Breast epithelium (tissue), 4 donors: ENCODE measurements around the gene CFAP251. TPM values are rescaled to one million over a fixed set of nuclear protein-coding genes. Genes with fewer than 3 reads are reported as not detected.

Experiments
- DNase-seq, 2 donors: peaks; one replicate each; pipeline ENCODE4 v3.0.0-alpha.2; 2019; ENCODE audit warnings: low spot score in 2 of 2
- H3K27ac ChIP-seq, 2 donors: fragments of 200-600 bp; sonication (generic) in 1 of 2; one replicate each; pipeline ENCODE4 v1.5.1; 2016 to 2019; ENCODE audit warnings: mild to moderate bottlenecking in 1 of 2
- H3K27me3 ChIP-seq, 2 donors: fragments of 200-600 bp; sonication (generic) in 1 of 2; one replicate each; pipeline versions ENCODE4 v1.5.1 to v1.6.0; 2017 to 2019; ENCODE audit warnings: control low read depth in 1 of 2, mild to moderate bottlenecking in 1 of 2
- H3K36me3 ChIP-seq: fragments of 200-600 bp; one replicate; pipeline ENCODE4 v1.5.1; 2019
- H3K4me1 ChIP-seq, 2 donors: fragments of 200-600 bp; sonication (generic); one replicate each; pipeline ENCODE4 v1.5.1; 2016 to 2019; ENCODE audit warnings: control low read depth in 1 of 2
- H3K4me3 ChIP-seq, 3 donors: fragments of 200-600 bp; sonication (generic); 1 replicate in 2 of 3; 2 replicates in 1 of 3; pipeline ENCODE4 v1.5.1; 2016 to 2019; ENCODE audit warnings: mild to moderate bottlenecking in 3 of 3, moderate library complexity in 2 of 3
- H3K9me3 ChIP-seq, 2 donors: fragments of 200-600 bp; sonication (generic) in 1 of 2; one replicate each; pipeline ENCODE4 v1.5.1; 2016 to 2019; ENCODE audit warnings: control low read depth in 1 of 2
- CTCF ChIP-seq, 3 donors: fragments of 450-650 bp; IDR thresholded peaks; one replicate each; pipeline ENCODE4 v1.5.1; 2016 to 2017; ENCODE audit warnings: antibody characterized with exemption in 3 of 3, mild to moderate bottlenecking in 3 of 3, moderate library complexity in 3 of 3
- POLR2A ChIP-seq: fragments of 450-650 bp; IDR thresholded peaks from one replicate; pipeline ENCODE4 v1.6.1; 2016; ENCODE audit warnings: antibody characterized with exemption, mild to moderate bottlenecking, moderate library complexity
- POLR2AphosphoS5 ChIP-seq, 3 donors: sonication (generic); formaldehyde crosslinking; IDR thresholded peaks; one replicate each; pipeline ENCODE4 v1.6.1; 2017; ENCODE audit warnings: antibody characterized with exemption in 3 of 3
- intact Hi-C: fragments of 100-400 bp; cut with DNase I; formaldehyde crosslinking; loops from one replicate; pipeline ENCODE4 v1.15.1; 2023; ENCODE audit warnings: low total_unique reads
- total RNA-seq, 3 donors: library from RNA; depleted of rRNA; stranded (reverse); fragments of >200 nt; gene quantifications; one replicate each; pipeline ENCODE4 v1.1.0, GENCODE V29; 2016

Gene CFAP251
- total RNA-seq, 3 donors from 2014 or later, result 4.8 to 8.2 (median 6.7) TPM

GRCh38 chr12:121930862-121931261 lies 12.5 kb downstream of the CFAP251 start:
- no peaks in the 10 kb centered on the region for H3K9me3 ChIP-seq
- intact Hi-C loops, result no loop called here
- no peak overlapping the region for H3K27ac ChIP-seq
- no peaks in the 10 kb centered on the region for H3K4me1 ChIP-seq
- H3K4me3 ChIP-seq, result no peak overlapping the region
- DNase-seq, result no peak
- H3K36me3 ChIP-seq, result no peaks in the 10 kb centered on the region
- TF ChIP-seq POLR2AphosphoS5 (IDR thresholded peaks at IDR 0.05) (no peak), POLR2A (no peak), CTCF (IDR thresholded peaks at IDR 0.05) (no peak)
- no peaks in the 10 kb centered on the region for H3K27me3 ChIP-seq

GRCh38 chr12:121932176-121932536 lies 13.8 kb downstream of the CFAP251 start:
- Histone ChIP-seq H3K27ac (peak overlapping the region in 1 of 2 donors; percentile 62), H3K27me3 (no peaks in the 10 kb centered on the region), H3K4me1 (no peaks in the 10 kb centered on the region), H3K36me3 (no peaks in the 10 kb centered on the region), H3K9me3 (no peaks in the 10 kb centered on the region), H3K4me3 (no peak overlapping the region)
- intact Hi-C loops, result no loop called here
- DNase-seq, result no peak
- TF ChIP-seq POLR2AphosphoS5 (IDR thresholded peaks at IDR 0.05), result no peak
- TF ChIP-seq POLR2A, result no peak
- no peak for TF ChIP-seq CTCF (IDR thresholded peaks at IDR 0.05)

- no peak for TF ChIP-seq POLR2A
- Histone ChIP-seq H3K4me3 (no peak overlapping the region), H3K27ac (peak overlapping the region in 1 of 2 donors; percentile 62), H3K36me3 (no peaks in the 10 kb centered on the region), H3K4me1 (no peaks in the 10 kb centered on the region), H3K27me3 (no peaks in the 10 kb centered on the region), H3K9me3 (no peaks in the 10 kb centered on the region)
- intact Hi-C loops, result no loop called here
- DNase-seq, result no peak
Measured at GRCh38 chr12:121932914-121933521, 14.6 kb downstream of the CFAP251 start.

- intact Hi-C loops, result no loop called here
- H3K4me1 ChIP-seq, result no peaks in the 10 kb centered on the region
- DNase-seq, result peak in 1 of 2 donors; percentile 62
- H3K27me3 ChIP-seq, result no peaks in the 10 kb centered on the region
- no peaks in the 10 kb centered on the region for H3K36me3 ChIP-seq
- no peak for TF ChIP-seq CTCF (IDR thresholded peaks at IDR 0.05)
- TF ChIP-seq POLR2AphosphoS5 (IDR thresholded peaks at IDR 0.05), result no peak
- no peak for TF ChIP-seq POLR2A
- no peak overlapping the region for H3K4me3 ChIP-seq
- H3K27ac ChIP-seq, result no peak overlapping the region
- H3K9me3 ChIP-seq, result no peaks in the 10 kb centered on the region
Measured at GRCh38 chr12:121933522-121934308, 15.3 kb downstream of the CFAP251 start.

GRCh38 chr12:121934309-121934664 lies 15.9 kb downstream of the CFAP251 start:
- H3K9me3 ChIP-seq, result no peaks in the 10 kb centered on the region
- no peak overlapping the region for H3K4me3 ChIP-seq
- no peak for DNase-seq
- TF ChIP-seq CTCF (IDR thresholded peaks at IDR 0.05) (no peak), POLR2AphosphoS5 (IDR thresholded peaks at IDR 0.05) (no peak), POLR2A (no peak)
- H3K27me3 ChIP-seq, result no peaks in the 10 kb centered on the region
- no peaks in the 10 kb centered on the region for H3K4me1 ChIP-seq
- H3K36me3 ChIP-seq, result no peaks in the 10 kb centered on the region
- no peak overlapping the region for H3K27ac ChIP-seq
- intact Hi-C loops, result no loop called here
